H1 (cell line): Measurements from ENCODE around the gene CORT. TPM values are rescaled to one million over a fixed set of nuclear protein-coding genes. Genes with fewer than 3 reads are reported as not detected.

Experiments
- CTCF ChIA-PET: fragments of 300-600 bp; sonication (Branson Sonifier 250); formaldehyde crosslinking; loops from one replicate; lab custom pipeline; 2021; ENCODE audit not compliant: partially characterized antibody; lab: Charles Lee
- POLR2A ChIA-PET: fragments of 300-600 bp; sonication (Branson Sonifier 250); formaldehyde crosslinking; loops from one replicate; lab custom pipeline; 2021; ENCODE audit warnings: inconsistent platforms; ENCODE audit not compliant: partially characterized antibody; lab: Charles Lee
- DNase-seq, 2 experiments: peaks; one replicate each; pipeline versions ENCODE4 v3.0.0 to v3.0.0-alpha.2; 2010 to 2022; ENCODE audit warnings: low spot score in 2 of 2, low read depth in 1 of 2, mixed read lengths in 1 of 2
- FAIRE-seq: peaks from 2 replicates; lab custom pipeline; 2011; peaks lifted over from hg19 to GRCh38; lab: Jason Lieb, UNC
- H2AFZ ChIP-seq: 2 replicates; pipeline ENCODE4 v1.8.1; 2012; ENCODE audit warnings: low read length, inconsistent platforms
- H2AK5ac ChIP-seq: 2 replicates; pipeline ENCODE4 v1.6.1; 2013; ENCODE audit warnings: low read depth, low read length
- H2BK120ac ChIP-seq: replicated peaks from 2 replicates; pipeline ENCODE3; 2013; ENCODE audit warnings: low read depth, low read length, inconsistent platforms
- H2BK12ac ChIP-seq: 2 replicates; pipeline ENCODE4 v1.6.1; 2013; ENCODE audit warnings: low read depth, low read length
- H2BK15ac ChIP-seq: 2 replicates; pipeline ENCODE4 v1.6.1; 2013; ENCODE audit warnings: low read length
- H2BK20ac ChIP-seq: 2 replicates; pipeline ENCODE4 v1.6.1; 2013; ENCODE audit warnings: low read length
- H2BK5ac ChIP-seq: 2 replicates; pipeline ENCODE4 v1.6.1; 2013; ENCODE audit warnings: low read depth, low read length
- H3K14ac ChIP-seq: 2 replicates; pipeline ENCODE4 v1.6.1; 2013; ENCODE audit warnings: inconsistent platforms; ENCODE audit not compliant: insufficient read length
- H3K18ac ChIP-seq: 2 replicates; pipeline ENCODE4 v1.6.1; 2013; ENCODE audit warnings: low read length; ENCODE audit errors: extremely low read depth
- H3K23ac ChIP-seq: 2 replicates; pipeline ENCODE4 v1.6.1; 2013; ENCODE audit warnings: inconsistent platforms; ENCODE audit not compliant: insufficient read length
- H3K23me2 ChIP-seq: 2 replicates; pipeline ENCODE4 v1.6.1; 2013; ENCODE audit warnings: low read depth, low read length
- H3K27ac ChIP-seq: 2 replicates; pipeline ENCODE4 v1.6.1; 2011; ENCODE audit warnings: low read depth, low read length, inconsistent platforms
- H3K27me3 ChIP-seq, 4 experiments: replicated peaks in 1 of 4; 1 replicate in 1 of 4; 2 replicates in 3 of 4; pipeline versions ENCODE4 v1.6.1 to v1.8.1; 2011 to 2013; ENCODE audit warnings: low read length in 3 of 4, mild to moderate bottlenecking in 3 of 4, inconsistent platforms in 2 of 4, mixed read lengths in 2 of 4, moderate library complexity in 1 of 4; ENCODE audit not compliant: control insufficient read depth in 3 of 4, insufficient read depth in 3 of 4; ENCODE audit errors: extremely low read depth in 1 of 4
- H3K36me3 ChIP-seq, 4 experiments: 2 replicates each; pipeline versions ENCODE4 v1.6.1 to v1.8.1; 2011 to 2013; ENCODE audit warnings: mild to moderate bottlenecking in 4 of 4, low read length in 3 of 4, moderate library complexity in 2 of 4, control low read depth in 1 of 4, inconsistent platforms in 1 of 4; ENCODE audit not compliant: insufficient read depth in 4 of 4, control insufficient read depth in 2 of 4
- H3K4ac ChIP-seq: replicated peaks from 2 replicates; pipeline ENCODE3; 2013; ENCODE audit warnings: low read length, low read depth, mixed read lengths, inconsistent platforms; ENCODE audit not compliant: insufficient read length
- H3K4me1 ChIP-seq, 4 experiments: replicated peaks in 1 of 4; 1 replicate in 1 of 4; 2 replicates in 3 of 4; pipeline versions ENCODE4 v1.6.1 to v1.8.1; 2011 to 2013; ENCODE audit warnings: low read length in 3 of 4, inconsistent platforms in 2 of 4, mixed read lengths in 1 of 4; ENCODE audit not compliant: insufficient read depth in 4 of 4, control insufficient read depth in 3 of 4
- H3K4me2 ChIP-seq, 2 experiments: 2 replicates each; pipeline versions ENCODE4 v1.6.1 to v1.8.1; 2011 to 2013; ENCODE audit warnings: low read depth in 2 of 2, low read length in 2 of 2, control low read depth in 1 of 2, inconsistent platforms in 1 of 2, mild to moderate bottlenecking in 1 of 2; ENCODE audit not compliant: insufficient read depth in 1 of 2
- H3K4me3 ChIP-seq, 4 experiments: fragments of 200-600, 300-600 bp in 1 of 4; sonication (generic), shearing (Covaris generic), sonication (Bioruptor Twin) in 1 of 4; 2 replicates each; pipeline versions ENCODE4 v1.5.1 to v1.8.1; 2011 to 2016; ENCODE audit warnings: low read length in 4 of 4, low read depth in 3 of 4, control low read depth in 2 of 4, inconsistent platforms in 2 of 4, mild to moderate bottlenecking in 2 of 4, mixed read lengths in 1 of 4, moderate library complexity in 1 of 4; ENCODE audit not compliant: insufficient read depth in 2 of 4; ENCODE audit errors: extremely low read depth in 1 of 4
- H3K56ac ChIP-seq: replicated peaks from 2 replicates; pipeline ENCODE3; 2013; ENCODE audit warnings: low read depth, mild to moderate bottlenecking, mixed read lengths, low read length, inconsistent platforms; ENCODE audit not compliant: insufficient read length
- H3K79me1 ChIP-seq: 2 replicates; pipeline ENCODE4 v1.6.1; 2013; ENCODE audit warnings: low read depth, low read length, control low read depth
- H3K79me2 ChIP-seq, 2 experiments: 2 replicates each; pipeline versions ENCODE4 v1.6.1 to v1.8.1; 2012 to 2013; ENCODE audit warnings: low read length in 2 of 2, mild to moderate bottlenecking in 2 of 2, inconsistent platforms in 1 of 2; ENCODE audit not compliant: insufficient read depth in 2 of 2, control insufficient read depth in 1 of 2
- H3K9ac ChIP-seq, 4 experiments: replicated peaks in 1 of 4; 1 replicate in 1 of 4; 2 replicates in 3 of 4; pipeline versions ENCODE4 v1.6.1 to v1.8.1; 2011 to 2013; ENCODE audit warnings: low read depth in 3 of 4, low read length in 3 of 4, control low read depth in 2 of 4, mild to moderate bottlenecking in 2 of 4, moderate library complexity in 2 of 4, inconsistent platforms in 1 of 4; ENCODE audit errors: extremely low read depth in 1 of 4
- H3K9me3 ChIP-seq, 2 experiments: 2 replicates each; pipeline versions ENCODE4 v1.6.1 to v1.8.1; 2012 to 2013; ENCODE audit warnings: mild to moderate bottlenecking in 2 of 2, moderate library complexity in 2 of 2, control low read depth in 1 of 2, inconsistent platforms in 1 of 2, low read depth in 1 of 2, low read length in 1 of 2, mixed read lengths in 1 of 2; ENCODE audit not compliant: insufficient read depth in 2 of 2
- H4K20me1 ChIP-seq, 2 experiments: replicated peaks in 1 of 2; 2 replicates each; pipeline versions ENCODE3 to v1.8.1; 2011 to 2013; ENCODE audit warnings: inconsistent platforms in 2 of 2, low read length in 2 of 2, mild to moderate bottlenecking in 1 of 2; ENCODE audit not compliant: insufficient read depth in 2 of 2, control insufficient read depth in 1 of 2
- H4K5ac ChIP-seq: 2 replicates; pipeline ENCODE4 v1.6.1; 2013; ENCODE audit warnings: low read length, low read depth, mixed read lengths, inconsistent platforms; ENCODE audit not compliant: insufficient read length
- H4K8ac ChIP-seq: 2 replicates; pipeline ENCODE4 v1.8.0; 2013; ENCODE audit warnings: mild to moderate bottlenecking, moderate library complexity, low read length, inconsistent platforms; ENCODE audit not compliant: insufficient read depth; ENCODE audit errors: extremely low read depth
- H4K91ac ChIP-seq: replicated peaks from 2 replicates; pipeline ENCODE3; 2013; ENCODE audit warnings: low read length, mixed read lengths, inconsistent platforms; ENCODE audit not compliant: insufficient read length
- EZH2 ChIP-seq: fragments of 200-600 bp; sonication (generic); IDR thresholded peaks from 2 replicates; pipeline ENCODE4 v1.7.1; 2012; ENCODE audit warnings: low read depth, mild to moderate bottlenecking, moderate library complexity, low read length, inconsistent platforms; ENCODE audit not compliant: severe bottlenecking
- WGBS, 2 experiments: shearing (Covaris generic) in 1 of 2; methylation state at CpG; one replicate each; pipeline versions ENCODE4 v1.1.6 to v1.1.7; 2013 to 2015; ENCODE audit warnings: low lambda C conversion rate in 2 of 2, mixed read lengths in 2 of 2, inconsistent platforms in 1 of 2, low coverage in 1 of 2, missing lambda C conversion rate in 1 of 2; ENCODE audit not compliant: insufficient replicate concordance in 2 of 2, insufficient coverage in 1 of 2, insufficient read length in 1 of 2; ENCODE audit errors: extremely low coverage in 1 of 2, missing lambda C conversion rate in 1 of 2; 5-methylcytosine and 5-hydroxymethylcytosine counted together
- polyA plus RNA-seq, 7 experiments: library from polyadenylated mRNA; depleted of rRNA in 3 of 7; stranded (reverse) in 5 of 7; unstranded in 2 of 7; fragments of >200 nt in 5 of 7; fragments of 200-250 nt in 2 of 7; gene quantifications; 1 replicate in 5 of 7; 2 replicates in 1 of 7; 4 replicates in 1 of 7; pipeline versions ENCODE4 v1.2.1 to v1.2.3, GENCODE V29; 2011 to 2013; ENCODE audit warnings: missing spikeins in 2 of 7, mixed read lengths in 2 of 7
- total RNA-seq: library from RNA; stranded (reverse); fragmentation: NEBNext Ultra II Directional; extraction: Animal tissue kit (Norgen Biotek cat#: 25700); gene quantifications from 2 replicates; pipeline ENCODE4 v1.2.1, GENCODE V29; 2021

Gene CORT
- total and polyA plus RNA-seq, 2 of the 8 experiments (the other 6 are each of a cell fraction or from before 2014, with no cell fraction given), result 0.15 to 0.30 TPM

GRCh38 chr1:10440305-10440704 lies 9.5 kb upstream of the CORT start:
- FAIRE-seq (no peak), DNase-seq (no peak)
- Histone ChIP-seq H2BK15ac (no peak overlapping the region), H4K5ac (no peak overlapping the region), H3K79me2 (no peaks in the 10 kb centered on the region), H3K4me3 (no peak overlapping the region), H2BK20ac (no peak overlapping the region), H3K9ac (no peak overlapping the region), H3K56ac (no peak overlapping the region), H3K9me3 (no peaks in the 10 kb centered on the region), H3K27ac (no peak overlapping the region), H3K4me2 (no peak overlapping the region), H3K23ac (no peak overlapping the region), H4K91ac (no peak overlapping the region), H4K20me1 (no peaks in the 10 kb centered on the region), H3K79me1 (no peaks in the 10 kb centered on the region; the same call in 1 of the 2 replicates), H3K36me3 (peaks cover 0 to 9% (median 0%) of the 10 kb centered on the region in 4 experiments; a peak in 2 of 8 replicates), H3K27me3 (no peaks in the 10 kb centered on the region; a peak in 1 of 7 replicates), H2AK5ac (no peak overlapping the region), H3K18ac (no peak overlapping the region), H3K4ac (no peak overlapping the region), H3K4me1 (no peaks in the 10 kb centered on the region), H4K8ac (no peak overlapping the region), H2BK12ac (no peak overlapping the region), H3K23me2 (no peaks in the 10 kb centered on the region; the same call in 1 of the 2 replicates), H3K14ac (no peak overlapping the region), H2BK120ac (no peak overlapping the region), H2BK5ac (no peak overlapping the region), H2AFZ (no peak overlapping the region)
- ChIA-PET CTCF (interaction anchor here (3.2 kb wide), 1 partner anchor 10 kb away, joined by 12 read pairs; the partner anchor contains the start of gene CENPS), POLR2A (interaction anchor here (1.6 kb wide), 1 partner anchor 73 kb away, joined by 3 read pairs; no protein-coding TSS in a partner anchor)
- no peak for TF ChIP-seq EZH2
- whole genome bisulfite sequencing, 2 experiments, result 94% methylated on average over 2 of the region's 2 CpGs; no CpG with 5 or more reads in 1 of the 2 experiments
